Cardiac muscle cell (in vitro differentiated cells and primary cell): ENCODE data around the gene AGAP1. TPM values are rescaled to one million over a fixed set of nuclear protein-coding genes. Genes with fewer than 3 reads are reported as not detected.
A peak's percentile ranks its signal among the peaks of the same experiment; 100 is the strongest.

Experiments
- DNase-seq, 2 donors: peaks; one replicate each; pipeline versions ENCODE4 v3.0.0 to v3.0.0-alpha.2; 2010 to 2017; ENCODE audit warnings: low read depth in 1 of 2, low spot score in 1 of 2
- H3K27ac ChIP-seq: fragments of 200-600 bp; sonication (generic); 2 replicates; pipeline ENCODE4 v1.5.1; 2016
- H3K27me3 ChIP-seq: fragments of 200-600 bp; sonication (generic); 2 replicates; pipeline ENCODE4 v1.6.0; 2016; ENCODE audit warnings: control low read depth
- H3K36me3 ChIP-seq: fragments of 200-600 bp; sonication (generic); 2 replicates; pipeline ENCODE4 v1.5.1; 2016; ENCODE audit warnings: control low read depth
- H3K4me1 ChIP-seq: fragments of 200-600 bp; sonication (generic); 2 replicates; pipeline ENCODE4 v1.8.1; 2017; ENCODE audit warnings: low read depth, mild to moderate bottlenecking, mixed run types
- H3K4me3 ChIP-seq: fragments of 200-600 bp; sonication (generic); 2 replicates; pipeline ENCODE4 v1.5.1; 2016; ENCODE audit warnings: mild to moderate bottlenecking
- H3K9me3 ChIP-seq: fragments of 200-600 bp; sonication (generic); 2 replicates; pipeline ENCODE4 v1.5.1; 2017; ENCODE audit warnings: low read depth, mild to moderate bottlenecking, control low read depth
- CTCF ChIP-seq: IDR thresholded peaks from 2 replicates; pipeline ENCODE4 v1.5.1; 2012; ENCODE audit warnings: low read depth, mild to moderate bottlenecking, low read length
- polyA plus RNA-seq: library from polyadenylated mRNA; unstranded; fragments of >200 nt; fragmentation: Nextera tagmentation; extraction: Ambion mirVana; gene quantifications from 2 replicates; pipeline ENCODE4 v1.2.1, GENCODE V29; 2016
- total RNA-seq: library from RNA; depleted of rRNA; stranded (reverse); fragments of >200 nt; gene quantifications from 2 replicates; pipeline ENCODE4 v1.2.3, GENCODE V29; 2016

The AGAP1 gene
- total and polyA plus RNA-seq, 2 experiments from 2014 or later, result 8.6 to 38.2 TPM

GRCh38 chr2:235831755-235832154 lies 337.9 kb downstream of the AGAP1 start:
- H3K27ac ChIP-seq, result no peak overlapping the region
- H3K4me1 ChIP-seq, result peaks cover 16% of the 10 kb centered on the region
- no peaks in the 10 kb centered on the region for H3K36me3 ChIP-seq
- TF ChIP-seq CTCF, result no peak
- no peaks in the 10 kb centered on the region for H3K27me3 ChIP-seq
- no peaks in the 10 kb centered on the region for H3K9me3 ChIP-seq
- DNase-seq, result no peak
- H3K4me3 ChIP-seq, result no peak overlapping the region

- Histone ChIP-seq H3K27me3 (no peaks in the 10 kb centered on the region), H3K9me3 (no peaks in the 10 kb centered on the region), H3K4me1 (peaks cover 17% of the 10 kb centered on the region), H3K4me3 (no peak overlapping the region), H3K36me3 (no peaks in the 10 kb centered on the region), H3K27ac (no peak overlapping the region)
- no peak for DNase-seq
- TF ChIP-seq CTCF, result no peak
These were observed 339.1 kb downstream of the AGAP1 start for GRCh38 chr2:235832941-235833340.

GRCh38 chr2:235833971-235834620 lies 340.3 kb downstream of the AGAP1 start:
- no peak for DNase-seq

GRCh38 chr2:235834781-235835180 lies 340.9 kb downstream of the AGAP1 start:
- no peaks in the 10 kb centered on the region for H3K27me3 ChIP-seq

More at GRCh38 chr2:235833971-235834620, 340.3 kb downstream of the AGAP1 start:
- Histone ChIP-seq H3K27ac (no peak overlapping the region), H3K36me3 (no peaks in the 10 kb centered on the region), H3K27me3 (no peaks in the 10 kb centered on the region), H3K9me3 (no peaks in the 10 kb centered on the region), H3K4me1 (peaks cover 17% of the 10 kb centered on the region), H3K4me3 (no peak overlapping the region)
- no peak for TF ChIP-seq CTCF

GRCh38 chr2:235835810-235836209 lies 342.0 kb downstream of the AGAP1 start:
- no peak for TF ChIP-seq CTCF
- Histone ChIP-seq H3K27ac (peak overlapping the region; percentile 22), H3K9me3 (no peaks in the 10 kb centered on the region), H3K4me3 (no peak overlapping the region), H3K4me1 (peaks cover 17% of the 10 kb centered on the region), H3K27me3 (no peaks in the 10 kb centered on the region), H3K36me3 (no peaks in the 10 kb centered on the region)
- no peak for DNase-seq

More at GRCh38 chr2:235834781-235835180, 340.9 kb downstream of the AGAP1 start:
- Histone ChIP-seq H3K9me3 (no peaks in the 10 kb centered on the region), H3K27ac (no peak overlapping the region), H3K4me1 (peaks cover 17% of the 10 kb centered on the region), H3K36me3 (no peaks in the 10 kb centered on the region), H3K4me3 (no peak overlapping the region)
- no peak for TF ChIP-seq CTCF
- DNase-seq, result no peak
